ENCODE results near the gene HS2ST1. TPM values are rescaled to one million over a fixed set of nuclear protein-coding genes. Genes with fewer than 3 reads are reported as not detected.

Gene HS2ST1
- total RNA-seq, 1 experiment from 2014 or later: 35.0 TPM

GRCh38 chr1:87061742-87062156, 147.3 kb downstream of the HS2ST1 start:
- no peak for DNase-seq
- no peaks in the 10 kb centered on the region for H3K9me3 ChIP-seq (ENCODE audit: insufficient read depth, low read depth)
- CTCF ChIA-PET: no interaction called here

GRCh38 chr1:87062687-87063086, 148.3 kb downstream of the HS2ST1 start:
- no TSS peak for BruUV-seq (replicated peaks)
- CTCF ChIA-PET: no interaction called here
- POLR2A ChIA-PET (ENCODE audit: unreplicated experiment): no interaction called here
- H3K79me2 ChIP-seq (ENCODE audit: low read depth): peaks cover 4% of the 10 kb centered on the region; the same call in 1 of the 2 replicates
- intact Hi-C loops (cut with micrococcal nuclease; ENCODE audit: unreplicated experiment): no loop called here
- no peaks in the 10 kb centered on the region for H3K36me3 ChIP-seq (ENCODE audit: low read depth)
- no peak for DNase-seq
- no peaks in the 10 kb centered on the region for H3F3A ChIP-seq (ENCODE audit: insufficient read depth, low read depth)
- H3K9me2 ChIP-seq (ENCODE audit: insufficient read depth): no peaks in the 10 kb centered on the region
- TF ChIP-seq CTCF (conservative IDR thresholded peaks at IDR 0.05): no peak
- no peak for TF ChIP-seq EZH2 (IDR thresholded peaks at IDR 0.05; ENCODE audit: low read depth)
- no peak overlapping the region for H3K27ac ChIP-seq
- no peaks in the 10 kb centered on the region for H3K27me3 ChIP-seq (ENCODE audit: insufficient read depth, low read depth)
- no peak overlapping the region for H3K4me2 ChIP-seq
- H3K4me3 ChIP-seq: no peak overlapping the region
- H3K4me1 ChIP-seq (replicated peaks; ENCODE audit: insufficient read depth): 0 out of 2 replicates have a peak, but pooled peaks cover 6% of the 10 kb centered on the region
- no peaks in the 10 kb centered on the region for H4K20me1 ChIP-seq (ENCODE audit: insufficient read depth)
- H2AFZ ChIP-seq: no peak overlapping the region
- no peaks in the 10 kb centered on the region for H3K9me3 ChIP-seq (ENCODE audit: insufficient read depth, low read depth)

More at GRCh38 chr1:87061742-87062156, 147.3 kb downstream of the HS2ST1 start:
- Histone ChIP-seq H3K27me3 (ENCODE audit: insufficient read depth, low read depth) (no peaks in the 10 kb centered on the region), H3F3A (ENCODE audit: insufficient read depth, low read depth) (no peaks in the 10 kb centered on the region), H3K27ac (no peak overlapping the region), H3K36me3 (ENCODE audit: low read depth) (no peaks in the 10 kb centered on the region), H3K4me1 (replicated peaks; ENCODE audit: insufficient read depth) (0 out of 2 replicates have a peak, but pooled peaks cover 6% of the 10 kb centered on the region), H3K4me3 (no peak overlapping the region), H3K4me2 (no peak overlapping the region), H2AFZ (no peak overlapping the region), H3K79me2 (ENCODE audit: low read depth) (peaks cover 4% of the 10 kb centered on the region; the same call in 1 of the 2 replicates), H4K20me1 (ENCODE audit: insufficient read depth) (no peaks in the 10 kb centered on the region), H3K9me2 (ENCODE audit: insufficient read depth) (no peaks in the 10 kb centered on the region)
- POLR2A ChIA-PET (ENCODE audit: unreplicated experiment): no interaction called here
- BruUV-seq (replicated peaks): no TSS peak
- TF ChIP-seq CTCF (conservative IDR thresholded peaks at IDR 0.05): no peak
- no peak for TF ChIP-seq EZH2 (IDR thresholded peaks at IDR 0.05; ENCODE audit: low read depth)
- intact Hi-C loops (cut with micrococcal nuclease; ENCODE audit: unreplicated experiment): no loop called here

GRCh38 chr1:87064309-87064708, 149.9 kb downstream of the HS2ST1 start:
- DNase-seq: no peak
- Histone ChIP-seq H3K36me3 (ENCODE audit: low read depth) (no peaks in the 10 kb centered on the region), H3K4me2 (no peak overlapping the region), H3K4me3 (no peak overlapping the region), H3K9me2 (ENCODE audit: insufficient read depth) (no peaks in the 10 kb centered on the region), H3K27me3 (ENCODE audit: insufficient read depth, low read depth) (no peaks in the 10 kb centered on the region), H3K79me2 (ENCODE audit: low read depth) (peaks cover 4% of the 10 kb centered on the region; the same call in 1 of the 2 replicates), H4K20me1 (ENCODE audit: insufficient read depth) (no peaks in the 10 kb centered on the region), H2AFZ (no peak overlapping the region), H3F3A (ENCODE audit: insufficient read depth, low read depth) (no peaks in the 10 kb centered on the region), H3K27ac (no peak overlapping the region), H3K4me1 (replicated peaks; ENCODE audit: insufficient read depth) (0 out of 2 replicates have a peak, but pooled peaks cover 6% of the 10 kb centered on the region), H3K9me3 (ENCODE audit: insufficient read depth, low read depth) (no peaks in the 10 kb centered on the region)
- TF ChIP-seq CTCF (conservative IDR thresholded peaks at IDR 0.05): no peak
- TF ChIP-seq EZH2 (IDR thresholded peaks at IDR 0.05; ENCODE audit: low read depth): no peak
- BruUV-seq (replicated peaks): no TSS peak
- ChIA-PET CTCF (no interaction called here), POLR2A (ENCODE audit: unreplicated experiment) (no interaction called here)
- intact Hi-C loops (cut with micrococcal nuclease; ENCODE audit: unreplicated experiment): no loop called here

Measured in PC-9 (cell line).